Hematopoietic multipotent progenitor cell treated with erythropoietin and hydrocortisone succinate and interleukin-3 and kit ligand, for 17 days (in vitro differentiated cells): Measurements from ENCODE around the gene DOCK7.
"Not testable (repeated sequence)": the region's sequence is repeated elsewhere in the genome, so short reads cannot be mapped to it uniquely, and the experiment has no call there.

ENCODE experiments used
- DNase-seq: peaks from one replicate; pipeline ENCODE4 v3.0.0-alpha.2; 2015; ENCODE audit warnings: low spot score

DOCK7 gene

GRCh38 chr1:62530516-62531154, 157.6 kb downstream of the DOCK7 start:
- peak; percentile 38 for DNase-seq

GRCh38 chr1:62529227-62529626, 159.0 kb downstream of the DOCK7 start:
- DNase-seq, result no peak

- DNase-seq, result peak; percentile 30
Measured at GRCh38 chr1:62528015-62528414, 160.2 kb downstream of the DOCK7 start.

GRCh38 chr1:62527346-62527745, 160.8 kb downstream of the DOCK7 start:
- not testable (repeated sequence) for DNase-seq

- DNase-seq, result no peak
Measured at GRCh38 chr1:62523860-62524259, 164.3 kb downstream of the DOCK7 start.

- DNase-seq, result no peak
Measured at GRCh38 chr1:62516600-62516999, 171.6 kb downstream of the DOCK7 start.

GRCh38 chr1:62514746-62515423, 173.3 kb downstream of the DOCK7 start:
- DNase-seq, result no peak

- no peak for DNase-seq
Measured at GRCh38 chr1:62513013-62513412, 175.2 kb downstream of the DOCK7 start.

GRCh38 chr1:62509028-62509427, 179.2 kb downstream of the DOCK7 start:
- DNase-seq, result no peak

GRCh38 chr1:62508187-62508758, 179.9 kb downstream of the DOCK7 start:
- peak; percentile 63 for DNase-seq

GRCh38 chr1:62500210-62500609, 188.0 kb downstream of the DOCK7 start:
- DNase-seq, result no peak

GRCh38 chr1:62494137-62494536, 194.0 kb downstream of the DOCK7 start:
- DNase-seq, result no peak

GRCh38 chr1:62493656-62494055, 194.5 kb downstream of the DOCK7 start:
- no peak for DNase-seq

- DNase-seq, result no peak
Measured at GRCh38 chr1:62492521-62492920, 195.7 kb downstream of the DOCK7 start.

- DNase-seq, result no peak
Measured at GRCh38 chr1:62487956-62488355, 200.2 kb downstream of the DOCK7 start.

GRCh38 chr1:62484824-62485468, 203.2 kb downstream of the DOCK7 start:
- DNase-seq, result no peak

- DNase-seq, result no peak
Measured at GRCh38 chr1:62481681-62482080, 206.5 kb downstream of the DOCK7 start.

GRCh38 chr1:62476525-62477219, 211.5 kb downstream of the DOCK7 start:
- no peak for DNase-seq

GRCh38 chr1:62467092-62467491, 221.1 kb downstream of the DOCK7 start:
- no peak for DNase-seq

- DNase-seq, result no peak
Measured at GRCh38 chr1:62462370-62462769, 225.8 kb downstream of the DOCK7 start.

- DNase-seq, result no peak
Measured at GRCh38 chr1:62457955-62458354, 230.2 kb downstream of the DOCK7 start.

- no peak for DNase-seq
Measured at GRCh38 chr1:62452951-62453350, 235.2 kb downstream of the DOCK7 start.
